Measurements from ENCODE around the gene SQSTM1.
"Not testable (repeated sequence)": the region's sequence is repeated elsewhere in the genome, so short reads cannot be mapped to it uniquely, and the experiment has no call there.

The SQSTM1 gene

DNA sequence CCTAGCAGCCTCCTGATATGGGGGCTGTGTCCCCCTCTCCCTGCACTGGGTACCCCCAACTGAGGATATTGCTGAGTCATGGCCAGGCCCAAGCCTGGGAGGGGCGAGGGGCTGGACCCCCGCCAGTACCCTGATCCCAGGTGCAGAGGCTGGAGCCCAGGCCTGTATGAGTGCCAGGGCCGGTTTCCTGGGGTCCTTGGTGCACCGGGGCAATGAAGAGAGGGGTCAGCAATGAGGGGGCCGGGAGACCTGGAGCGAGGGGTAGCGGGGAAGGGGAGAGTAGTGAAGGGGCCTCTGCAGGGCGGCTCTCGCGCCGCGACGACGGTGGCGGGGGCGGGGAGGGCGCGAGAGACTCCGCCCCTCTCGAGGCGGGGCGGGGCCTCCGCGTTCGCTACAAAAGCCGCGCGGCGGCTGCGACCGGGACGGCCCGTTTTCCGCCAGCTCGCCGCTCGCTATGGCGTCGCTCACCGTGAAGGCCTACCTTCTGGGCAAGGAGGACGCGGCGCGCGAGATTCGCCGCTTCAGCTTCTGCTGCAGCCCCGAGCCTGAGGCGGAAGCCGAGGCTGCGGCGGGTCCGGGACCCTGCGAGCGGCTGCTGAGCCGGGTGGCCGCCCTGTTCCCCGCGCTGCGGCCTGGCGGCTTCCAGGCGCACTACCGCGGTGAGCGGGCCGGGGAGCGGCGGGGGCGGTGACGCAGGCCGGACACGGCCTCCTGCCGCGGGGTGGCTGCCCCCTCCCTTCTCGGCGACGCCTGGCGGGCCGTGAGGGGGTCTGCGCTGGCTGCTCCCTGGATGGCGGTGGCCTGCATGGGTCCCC, at the start of gene SQSTM1:
Gene SQSTM1 (plus strand): TSS at position 423 of the 815 bp plus-strand sequence. CDS start 32 bp downstream, at position 455.
- DNase-seq (ENCODE audit: low spot score), result peak; percentile 92

GRCh38 chr5:179771311-179771895, 49.3 kb upstream of the SQSTM1 start:
- DNase-seq (ENCODE audit: low spot score), result no peak

GRCh38 chr5:179772351-179772750, 48.4 kb upstream of the SQSTM1 start:
- no peak for DNase-seq (ENCODE audit: low spot score)

GRCh38 chr5:179773686-179774040, 47.0 kb upstream of the SQSTM1 start:
- DNase-seq (ENCODE audit: low spot score), result no peak

DNA sequence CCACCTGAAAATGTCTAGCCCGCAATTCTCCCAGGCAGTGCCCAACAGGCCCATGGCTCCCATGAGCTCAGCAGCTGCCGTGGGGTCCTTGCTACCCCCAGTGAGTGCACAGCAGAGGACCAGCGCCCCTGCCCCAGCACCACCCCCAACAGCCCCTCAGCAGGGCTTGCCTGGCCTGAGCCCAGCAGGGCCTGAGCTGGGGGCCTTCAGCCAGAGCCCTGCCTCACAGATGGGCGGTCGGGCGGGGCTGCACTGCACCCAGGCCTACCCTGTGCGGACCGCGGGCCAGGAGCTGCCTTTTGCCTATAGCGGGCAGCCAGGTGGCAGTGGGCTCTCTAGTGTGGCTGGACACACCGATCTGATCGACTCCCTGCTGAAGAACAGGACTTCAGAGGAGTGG, 46.3 kb upstream of the SQSTM1 start:
- DNase-seq (ENCODE audit: low spot score), result no peak

GRCh38 chr5:179776411-179776938, 44.2 kb upstream of the SQSTM1 start:
- no peak for DNase-seq (ENCODE audit: low spot score)

DNA sequence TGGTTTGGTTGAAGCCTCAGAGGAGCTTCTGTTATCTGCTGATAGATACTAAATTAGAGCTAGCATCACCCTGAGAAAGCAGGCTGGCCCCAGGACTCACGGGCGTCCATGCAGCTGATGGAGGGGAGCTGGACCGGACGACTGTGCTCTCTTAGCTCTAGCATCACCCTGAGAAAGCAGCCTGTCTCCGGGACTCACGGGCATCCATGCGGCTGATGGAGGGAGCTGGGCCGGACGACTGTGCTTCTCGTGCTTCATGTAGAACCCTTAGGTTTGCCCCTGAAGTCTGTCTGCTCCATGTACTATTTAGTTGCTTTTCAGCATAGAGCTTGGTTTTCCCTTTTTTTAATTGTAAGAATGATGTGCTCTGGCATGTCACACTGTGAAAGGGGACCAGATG, 43.2 kb upstream of the SQSTM1 start:
- no peak for DNase-seq (ENCODE audit: low spot score)

- no peak for DNase-seq (ENCODE audit: low spot score)
Observed at GRCh38 chr5:179777909-179778308, 42.8 kb upstream of the SQSTM1 start.

DNA sequence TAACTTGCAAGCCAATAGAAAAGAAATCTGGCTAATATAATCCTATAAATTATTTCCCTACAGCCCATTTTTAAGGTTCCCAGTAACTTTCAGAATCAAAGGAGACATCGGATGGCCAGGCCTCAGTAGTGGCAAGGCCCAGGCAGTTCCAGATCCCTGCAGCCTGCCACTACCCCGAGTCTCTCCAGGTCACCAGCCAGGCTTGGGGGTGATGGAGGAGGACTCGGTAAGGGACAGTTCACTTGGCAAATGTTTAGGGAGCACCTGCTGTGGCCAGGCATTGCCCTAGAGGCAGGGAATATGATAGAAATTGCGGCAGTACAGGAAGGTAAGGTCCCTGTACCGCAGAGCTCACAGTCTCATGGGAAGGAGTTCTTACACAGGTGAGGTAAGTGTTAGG, 42.1 kb upstream of the SQSTM1 start:
- no peak for DNase-seq (ENCODE audit: low spot score)

DNA sequence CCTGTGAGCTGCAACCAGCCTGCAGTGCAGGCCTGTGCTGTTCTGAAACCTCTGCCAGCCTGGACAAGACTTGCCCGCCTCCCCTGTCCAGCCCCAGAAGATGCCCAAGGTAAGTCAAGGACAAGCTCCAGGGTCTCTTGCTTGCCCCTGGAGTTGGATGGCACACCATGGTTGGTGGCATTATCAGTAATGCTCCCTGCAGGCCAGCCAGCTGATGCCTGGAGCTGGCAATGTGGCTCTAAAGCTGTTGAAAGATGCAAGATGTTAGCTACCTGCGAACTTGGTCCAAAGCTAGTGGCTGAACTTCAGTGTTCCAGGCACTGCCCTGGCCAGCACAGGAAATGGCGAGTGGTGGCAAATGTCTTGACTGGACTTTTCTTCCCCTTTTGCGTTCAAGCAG, 40.9 kb upstream of the SQSTM1 start:
- DNase-seq (ENCODE audit: low spot score), result no peak

DNA sequence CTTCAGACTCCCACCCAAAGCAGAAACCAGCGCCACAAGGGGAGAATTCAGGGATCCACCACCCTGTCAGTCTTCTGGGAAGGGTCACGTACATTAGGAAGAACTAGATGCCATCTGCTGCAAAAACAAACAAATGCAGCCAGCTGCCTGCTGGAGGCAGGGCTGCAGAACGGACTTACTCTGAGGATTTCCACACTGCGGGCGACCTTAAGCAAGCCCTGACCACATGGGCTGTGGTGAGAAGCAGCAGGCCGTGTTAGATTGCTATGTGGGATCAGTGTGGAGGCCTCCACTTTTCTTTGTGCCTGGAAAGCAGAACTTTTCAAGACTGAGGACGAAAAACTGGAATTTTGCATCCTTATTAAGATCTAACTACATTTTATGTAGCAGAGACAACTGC, 40.3 kb upstream of the SQSTM1 start:
- DNase-seq (ENCODE audit: low spot score), result no peak

GRCh38 chr5:179781846-179782245, 38.9 kb upstream of the SQSTM1 start:
- no peak for DNase-seq (ENCODE audit: low spot score)

GRCh38 chr5:179783128-179783527, 37.6 kb upstream of the SQSTM1 start:
- no peak for DNase-seq (ENCODE audit: low spot score)

DNA sequence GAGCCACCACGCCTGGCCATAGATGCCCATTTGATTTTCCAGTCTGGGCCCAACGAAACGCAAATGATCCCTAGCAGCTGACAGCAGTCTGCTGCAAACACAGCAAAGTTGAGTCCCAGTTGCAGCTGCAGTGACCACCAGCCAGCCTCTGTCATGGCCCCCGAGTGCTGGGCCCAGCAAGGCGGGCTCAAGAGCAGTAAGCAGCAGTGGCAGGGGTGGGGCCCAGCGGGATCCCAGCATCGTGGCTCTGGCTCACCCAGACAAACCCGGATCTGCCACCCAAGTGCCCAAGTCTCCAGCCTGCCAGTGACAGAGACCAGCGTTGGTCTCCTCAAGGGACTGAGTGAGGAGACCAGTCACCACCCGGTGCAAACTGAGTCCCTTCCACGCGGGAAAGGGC, 33.8 kb upstream of the SQSTM1 start:
- DNase-seq (ENCODE audit: low spot score), result no peak

DNA sequence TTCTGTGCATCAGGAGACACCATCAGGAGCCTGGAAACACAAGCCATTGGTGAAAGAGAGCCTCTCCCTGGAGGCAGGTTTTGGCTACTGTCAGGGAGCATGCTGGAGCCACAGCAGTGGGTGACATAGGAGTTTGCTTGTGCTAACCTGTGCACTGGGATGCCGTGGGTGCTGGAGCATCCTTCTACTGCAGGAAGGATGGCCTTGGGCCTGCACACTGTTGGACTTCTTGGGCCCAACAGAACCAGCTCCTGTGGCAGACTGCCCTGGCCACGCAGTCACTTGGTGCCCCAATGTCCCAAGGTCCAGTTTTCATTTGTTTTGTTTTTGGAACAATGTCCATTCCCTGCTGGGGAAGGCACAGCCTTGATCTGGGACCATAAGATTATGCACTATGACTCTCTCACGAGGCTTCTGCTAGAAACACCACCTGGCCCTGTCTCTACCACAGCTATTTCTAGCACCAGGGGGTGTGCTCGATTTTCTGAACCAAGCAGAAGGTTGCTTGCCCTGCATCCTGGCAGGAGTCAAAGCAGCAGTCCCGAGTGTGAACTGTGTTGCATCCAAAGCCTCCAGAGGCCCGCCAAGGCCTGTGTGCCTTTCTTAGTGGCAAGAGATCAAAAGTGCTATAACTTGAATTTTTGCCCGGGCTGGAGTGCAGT, 32.4 kb upstream of the SQSTM1 start:
- no peak for DNase-seq (ENCODE audit: low spot score)

- not testable (repeated sequence) for DNase-seq (ENCODE audit: low spot score)
Observed at GRCh38 chr5:179789278-179789677, 31.4 kb upstream of the SQSTM1 start.

DNA sequence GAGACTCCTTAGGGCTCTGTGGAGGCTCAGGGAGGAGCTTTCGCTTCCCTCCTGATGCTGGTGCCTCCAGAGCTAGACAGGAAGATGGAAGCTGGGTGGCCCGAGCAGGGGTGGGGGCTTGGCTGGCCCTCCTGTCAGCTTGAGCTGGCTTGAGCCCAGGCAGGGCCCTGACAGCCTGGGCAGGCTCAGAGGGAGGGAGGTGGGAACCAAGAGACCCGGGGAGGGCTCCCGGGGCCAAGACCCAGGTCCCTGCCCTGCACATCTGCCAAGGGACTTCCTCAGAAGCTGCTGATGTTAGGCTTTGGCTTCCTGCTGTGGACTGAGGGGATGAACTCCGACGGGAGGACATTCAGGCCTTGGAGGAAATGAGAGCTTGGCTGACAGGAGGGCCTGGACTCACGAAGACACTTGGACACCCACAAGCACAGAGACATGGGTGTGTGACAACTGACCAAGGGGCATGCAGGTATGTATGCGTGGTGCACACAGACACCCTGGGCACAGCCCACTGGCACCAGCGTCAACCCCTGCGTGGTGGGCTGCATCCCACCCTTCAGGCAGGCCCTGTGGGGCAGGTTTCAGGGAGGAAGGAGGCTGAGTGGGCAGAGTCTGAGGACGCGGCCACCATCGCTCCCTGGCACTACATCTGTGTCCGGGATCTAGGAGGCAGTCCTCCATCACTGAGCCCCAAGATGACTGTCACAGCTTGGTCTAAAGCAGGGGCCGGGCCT, 28.7 kb upstream of the SQSTM1 start:
- no peak for DNase-seq (ENCODE audit: low spot score)

GRCh38 chr5:179792612-179793467, 27.9 kb upstream of the SQSTM1 start:
- DNase-seq (ENCODE audit: low spot score), result no peak

DNA sequence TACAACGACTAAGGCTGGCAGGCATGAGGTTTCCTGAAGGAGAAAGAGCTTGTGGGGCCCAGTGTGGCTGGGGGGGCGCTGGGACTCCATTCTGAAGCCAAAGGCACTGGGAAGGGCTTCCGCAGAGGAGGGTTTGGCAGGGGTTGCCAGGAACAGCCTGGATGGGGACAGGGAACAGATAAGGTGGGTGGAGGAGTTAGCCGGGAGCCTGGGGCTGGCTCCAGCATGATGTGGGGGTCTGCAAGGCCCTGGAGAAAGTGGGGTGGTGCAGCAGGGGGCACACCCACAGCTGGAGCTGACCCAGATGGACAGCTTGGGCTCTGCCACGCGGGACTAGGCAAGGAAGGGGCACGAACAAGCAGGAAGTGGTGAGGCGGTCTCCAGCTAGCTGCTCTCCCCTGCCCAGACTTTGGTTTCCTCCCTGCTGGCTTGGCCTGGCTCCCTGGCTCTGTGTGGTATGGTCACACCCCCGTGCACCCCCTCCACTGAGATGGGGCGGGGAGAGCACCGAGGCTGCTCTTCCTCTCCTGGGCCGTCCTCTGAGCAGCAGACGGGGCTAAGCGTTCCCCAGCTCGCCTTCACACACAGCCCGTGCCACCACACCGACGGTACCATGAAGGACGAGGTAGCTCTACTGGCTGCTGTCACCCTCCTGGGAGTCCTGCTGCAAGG, 27.1 kb upstream of the SQSTM1 start, which contains the start of gene LTC4S:
Gene LTC4S (plus strand): TSS at position 519 of the 672 bp plus-strand sequence. CDS start 95 bp downstream, at position 614.
- DNase-seq (ENCODE audit: low spot score), result no peak

DNA sequence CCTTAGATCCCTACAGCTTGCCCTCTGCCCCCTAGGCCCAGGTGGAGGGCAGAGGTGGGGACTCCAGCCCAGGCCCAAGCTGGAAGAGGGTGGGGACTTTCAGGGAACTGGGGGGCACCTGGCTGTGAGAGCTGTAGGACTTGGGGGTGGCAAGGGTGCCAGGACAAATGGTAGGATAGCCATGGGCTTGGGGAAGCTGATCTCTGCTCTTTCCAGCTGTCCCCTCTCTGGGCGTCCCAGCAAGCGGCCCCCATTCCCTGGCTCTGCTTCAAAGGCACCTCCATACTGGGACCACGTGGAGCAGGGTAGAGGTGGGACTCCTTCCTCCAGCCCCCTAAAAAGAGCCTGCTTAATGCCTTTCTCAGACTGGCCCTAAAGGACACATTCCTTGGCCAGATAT, 26.5 kb upstream of the SQSTM1 start:
- no peak for DNase-seq (ENCODE audit: low spot score)

DNA sequence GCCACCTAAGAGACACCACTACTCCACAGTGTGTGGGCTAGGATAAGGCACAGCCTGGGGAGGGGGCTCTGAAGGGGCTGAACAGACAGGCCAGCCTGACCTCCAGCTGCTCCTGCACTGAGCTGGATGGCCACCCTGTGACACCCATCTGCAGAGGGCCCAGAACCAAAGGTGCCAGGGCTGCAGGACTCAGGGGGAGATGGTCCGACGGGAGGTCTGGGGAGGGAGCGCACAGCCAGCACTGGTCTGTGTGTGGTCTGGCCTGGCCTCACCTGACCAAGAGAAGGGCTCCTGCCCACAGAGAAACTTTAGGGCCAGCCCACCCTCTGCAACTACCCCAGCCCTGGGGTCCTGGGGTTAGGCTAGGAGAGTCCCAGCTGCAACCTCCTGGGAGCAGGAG, 26.1 kb upstream of the SQSTM1 start:
- no peak for DNase-seq (ENCODE audit: low spot score)

All from germinal center (tissue), 1 donor.